Fibroblast of lung (primary cell): Measurements from ENCODE around the gene TRIP13. TPM values are rescaled to one million over a fixed set of nuclear protein-coding genes. Genes with fewer than 3 reads are reported as not detected.

ENCODE experiments used
- DNase-seq, 2 donors: peaks; one replicate each; pipeline versions ENCODE4 v3.0.0 to v3.0.0-alpha.2; 2010; ENCODE audit warnings: low read depth in 2 of 2
- H2AFZ ChIP-seq: 2 replicates; pipeline ENCODE4 v1.5.1; 2012; ENCODE audit warnings: low read length, control low read depth, inconsistent platforms
- H3K27ac ChIP-seq: 2 replicates; pipeline ENCODE4 v1.5.1; 2011; ENCODE audit warnings: low read length, control low read depth; ENCODE audit not compliant: insufficient read depth
- H3K27me3 ChIP-seq: 2 replicates; pipeline ENCODE4 v1.5.1; 2011; ENCODE audit warnings: mild to moderate bottlenecking, low read length; ENCODE audit not compliant: control insufficient read depth, insufficient read depth
- H3K36me3 ChIP-seq: 2 replicates; pipeline ENCODE4 v1.5.1; 2011; ENCODE audit warnings: low read length; ENCODE audit not compliant: control insufficient read depth, insufficient read depth
- H3K4me1 ChIP-seq: 2 replicates; pipeline ENCODE4 v1.5.1; 2011; ENCODE audit warnings: low read length; ENCODE audit not compliant: control insufficient read depth, insufficient read depth; ENCODE audit errors: extremely low read depth
- H3K4me2 ChIP-seq: 2 replicates; pipeline ENCODE4 v1.5.1; 2011; ENCODE audit warnings: low read length, control low read depth; ENCODE audit not compliant: insufficient read depth; ENCODE audit errors: extremely low read depth
- H3K4me3 ChIP-seq, 4 experiments: fragments of 200-600 bp in 1 of 4; sonication (generic) in 1 of 4; replicated peaks in 1 of 4; 2 replicates each; pipeline ENCODE4 v1.5.1; 2011 to 2016; ENCODE audit warnings: low read length in 4 of 4, low read depth in 3 of 4, mild to moderate bottlenecking in 3 of 4, control low read depth in 2 of 4, inconsistent platforms in 1 of 4, mixed read lengths in 1 of 4; ENCODE audit not compliant: insufficient read depth in 1 of 4; ENCODE audit errors: control extremely low read depth in 1 of 4
- H3K79me2 ChIP-seq: 2 replicates; pipeline ENCODE4 v1.5.1; 2012; ENCODE audit warnings: mild to moderate bottlenecking, low read length, inconsistent platforms; ENCODE audit not compliant: control insufficient read depth, insufficient read depth
- H3K9ac ChIP-seq: 2 replicates; pipeline ENCODE4 v1.5.1; 2011; ENCODE audit warnings: mild to moderate bottlenecking, low read length, control low read depth; ENCODE audit not compliant: insufficient read depth
- H3K9me3 ChIP-seq: 2 replicates; pipeline ENCODE4 v1.5.1; 2012; ENCODE audit warnings: low read depth, low read length; ENCODE audit not compliant: control insufficient read depth, insufficient read depth
- H4K20me1 ChIP-seq: 2 replicates; pipeline ENCODE4 v1.5.1; 2011; ENCODE audit warnings: low read length; ENCODE audit not compliant: control insufficient read depth, insufficient read depth; ENCODE audit errors: extremely low read depth
- EZH2 ChIP-seq: IDR thresholded peaks from 2 replicates; pipeline ENCODE4 v1.5.1; 2012; ENCODE audit warnings: low read length, control low read depth, mild to moderate bottlenecking; ENCODE audit errors: missing control alignments
- polyA plus RNA-seq, 2 donors: library from polyadenylated mRNA; depleted of rRNA in 1 of 2; stranded (reverse) in 1 of 2; unstranded in 1 of 2; fragments of >200 nt; gene quantifications; 2 replicates each; pipeline ENCODE4 v1.2.1, GENCODE V29; 2011 to 2012; ENCODE audit warnings: missing spikeins in 1 of 2
- total RNA-seq: library from RNA; depleted of rRNA; stranded (reverse); fragments of >200 nt; gene quantifications from 2 replicates; pipeline ENCODE4 v1.2.1, GENCODE V29; 2014
- TF ChIP-seq, protein P1 (sequence below), 2 donors: IDR thresholded peaks in 1 of 2; conservative IDR thresholded peaks in 1 of 2; 1 replicate in 1 of 2; 2 replicates in 1 of 2; pipeline ENCODE4 v1.5.1; 2011 to 2012; ENCODE audit warnings: low read length in 2 of 2, control low read depth in 1 of 2, inconsistent platforms in 1 of 2, low read depth in 1 of 2, mild to moderate bottlenecking in 1 of 2

TRIP13 gene
- total and polyA plus RNA-seq, 2 donors (not counting 1 experiment from before 2014, with no cell fraction given): 7.4 to 11.7 TPM

- no peaks in the 10 kb centered on the region for H3K9me3 ChIP-seq
Measured at GRCh38 chr5:951940-952596, 59.4 kb downstream of the TRIP13 start.

DNA sequence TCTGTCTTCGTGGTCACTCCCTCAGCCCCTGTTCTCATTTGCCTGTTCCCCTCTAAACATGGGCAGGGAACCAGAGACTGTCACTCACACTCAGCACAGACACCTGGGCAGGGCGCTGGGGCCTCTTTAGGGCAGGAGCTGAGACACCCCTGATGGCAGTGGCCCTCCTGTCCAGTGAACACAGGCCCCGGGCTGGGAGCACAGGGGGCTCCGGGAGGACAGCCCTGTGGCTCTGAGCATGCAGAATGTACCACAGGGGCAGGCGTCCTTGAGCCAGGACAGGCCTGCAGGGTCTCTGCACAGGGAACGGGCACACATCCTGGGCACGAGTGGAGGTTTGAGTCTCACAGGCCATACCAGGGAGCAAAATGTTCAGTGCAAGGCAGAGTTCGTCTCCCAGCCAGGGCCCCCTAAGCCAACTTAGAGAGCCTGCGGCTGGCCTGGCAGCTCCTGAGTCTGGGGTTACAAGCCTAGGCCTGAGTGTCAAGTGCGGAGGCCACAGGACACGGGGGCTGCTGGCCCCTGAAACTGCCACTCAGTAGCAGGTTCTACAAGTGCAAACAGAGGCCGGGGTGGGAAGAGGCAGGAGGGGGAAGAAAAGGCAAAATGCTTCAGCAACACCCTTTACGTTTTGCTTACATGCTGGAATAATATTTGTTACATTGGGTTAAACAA lies 60.0 kb downstream of the TRIP13 start:
- H3K79me2 ChIP-seq: no peaks in the 10 kb centered on the region
- peaks cover 29% of the 10 kb centered on the region for H3K27me3 ChIP-seq
- no peak overlapping the region for H3K9ac ChIP-seq
- no peak for DNase-seq
- H3K4me2 ChIP-seq: no peak overlapping the region
- H3K4me3 ChIP-seq: no peak overlapping the region
- H2AFZ ChIP-seq: no peak overlapping the region
- H3K4me1 ChIP-seq: peaks cover 19% of the 10 kb centered on the region
- H4K20me1 ChIP-seq: no peaks in the 10 kb centered on the region
- H3K36me3 ChIP-seq: no peaks in the 10 kb centered on the region
- no peak overlapping the region for H3K27ac ChIP-seq
- TF ChIP-seq, protein P1, sequence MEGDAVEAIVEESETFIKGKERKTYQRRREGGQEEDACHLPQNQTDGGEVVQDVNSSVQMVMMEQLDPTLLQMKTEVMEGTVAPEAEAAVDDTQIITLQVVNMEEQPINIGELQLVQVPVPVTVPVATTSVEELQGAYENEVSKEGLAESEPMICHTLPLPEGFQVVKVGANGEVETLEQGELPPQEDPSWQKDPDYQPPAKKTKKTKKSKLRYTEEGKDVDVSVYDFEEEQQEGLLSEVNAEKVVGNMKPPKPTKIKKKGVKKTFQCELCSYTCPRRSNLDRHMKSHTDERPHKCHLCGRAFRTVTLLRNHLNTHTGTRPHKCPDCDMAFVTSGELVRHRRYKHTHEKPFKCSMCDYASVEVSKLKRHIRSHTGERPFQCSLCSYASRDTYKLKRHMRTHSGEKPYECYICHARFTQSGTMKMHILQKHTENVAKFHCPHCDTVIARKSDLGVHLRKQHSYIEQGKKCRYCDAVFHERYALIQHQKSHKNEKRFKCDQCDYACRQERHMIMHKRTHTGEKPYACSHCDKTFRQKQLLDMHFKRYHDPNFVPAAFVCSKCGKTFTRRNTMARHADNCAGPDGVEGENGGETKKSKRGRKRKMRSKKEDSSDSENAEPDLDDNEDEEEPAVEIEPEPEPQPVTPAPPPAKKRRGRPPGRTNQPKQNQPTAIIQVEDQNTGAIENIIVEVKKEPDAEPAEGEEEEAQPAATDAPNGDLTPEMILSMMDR (conservative IDR thresholded peaks at IDR 0.05 in 1 of 2, IDR thresholded peaks at IDR 0.05 in 1 of 2; ENCODE audit: low read depth in 1 of 2, low read length in 2 of 2): no peak
- TF ChIP-seq EZH2: no peak
- H3K9me3 ChIP-seq: no peaks in the 10 kb centered on the region

More at GRCh38 chr5:951940-952596, 59.4 kb downstream of the TRIP13 start:
- H3K4me1 ChIP-seq: peaks cover 12% of the 10 kb centered on the region
- TF ChIP-seq, protein P1 (conservative IDR thresholded peaks at IDR 0.05 in 1 of 2, IDR thresholded peaks at IDR 0.05 in 1 of 2; ENCODE audit: low read depth in 1 of 2, low read length in 2 of 2): no peak
- no peak for TF ChIP-seq EZH2
- no peaks in the 10 kb centered on the region for H3K36me3 ChIP-seq
- no peak overlapping the region for H3K9ac ChIP-seq
- no peaks in the 10 kb centered on the region for H4K20me1 ChIP-seq
- no peak overlapping the region for H2AFZ ChIP-seq
- H3K4me2 ChIP-seq: no peak overlapping the region
- H3K27ac ChIP-seq: no peak overlapping the region
- no peak for DNase-seq
- H3K4me3 ChIP-seq: no peak overlapping the region
- H3K27me3 ChIP-seq: peaks cover 33% of the 10 kb centered on the region
- H3K79me2 ChIP-seq: no peaks in the 10 kb centered on the region

- peaks cover 23% of the 10 kb centered on the region for H3K27me3 ChIP-seq
- no peak for DNase-seq
- no peaks in the 10 kb centered on the region for H3K79me2 ChIP-seq
- no peak overlapping the region for H3K27ac ChIP-seq
- no peak overlapping the region for H3K4me2 ChIP-seq
- H3K9ac ChIP-seq: no peak overlapping the region
- H3K36me3 ChIP-seq: no peaks in the 10 kb centered on the region
- no peaks in the 10 kb centered on the region for H4K20me1 ChIP-seq
- TF ChIP-seq, protein P1 (conservative IDR thresholded peaks at IDR 0.05 in 1 of 2, IDR thresholded peaks at IDR 0.05 in 1 of 2; ENCODE audit: low read depth in 1 of 2, low read length in 2 of 2): no peak
- TF ChIP-seq EZH2: no peak
- H3K9me3 ChIP-seq: no peaks in the 10 kb centered on the region
- H3K4me3 ChIP-seq: no peak overlapping the region
- H2AFZ ChIP-seq: no peak overlapping the region
- peaks cover 29% of the 10 kb centered on the region for H3K4me1 ChIP-seq
Measured at GRCh38 chr5:953535-954449, 61.1 kb downstream of the TRIP13 start.
